Neuron (in vitro differentiated cells): ENCODE measurements around the gene BRME1.

Experiments
- H2AFZ ChIP-seq: one replicate; pipeline ENCODE4 v1.6.1; 2013; ENCODE audit warnings: low read depth, mild to moderate bottlenecking, inconsistent platforms, low read length, moderate library complexity
- H3K27me3 ChIP-seq: one replicate; pipeline ENCODE4 v1.6.1; 2013; ENCODE audit warnings: low read length; ENCODE audit not compliant: insufficient read depth
- H3K36me3 ChIP-seq: one replicate; pipeline ENCODE4 v1.6.1; 2013; ENCODE audit warnings: low read length; ENCODE audit not compliant: insufficient read depth
- H3K4me1 ChIP-seq: one replicate; pipeline ENCODE4 v1.6.1; 2013; ENCODE audit warnings: low read length; ENCODE audit not compliant: insufficient read depth
- H3K4me3 ChIP-seq: 2 replicates; pipeline ENCODE4 v1.5.1; 2013; ENCODE audit warnings: mild to moderate bottlenecking, low read length, moderate library complexity
- H3K9me3 ChIP-seq: one replicate; pipeline ENCODE4 v1.6.1; 2013; ENCODE audit warnings: low read length

BRME1 gene

DNA sequence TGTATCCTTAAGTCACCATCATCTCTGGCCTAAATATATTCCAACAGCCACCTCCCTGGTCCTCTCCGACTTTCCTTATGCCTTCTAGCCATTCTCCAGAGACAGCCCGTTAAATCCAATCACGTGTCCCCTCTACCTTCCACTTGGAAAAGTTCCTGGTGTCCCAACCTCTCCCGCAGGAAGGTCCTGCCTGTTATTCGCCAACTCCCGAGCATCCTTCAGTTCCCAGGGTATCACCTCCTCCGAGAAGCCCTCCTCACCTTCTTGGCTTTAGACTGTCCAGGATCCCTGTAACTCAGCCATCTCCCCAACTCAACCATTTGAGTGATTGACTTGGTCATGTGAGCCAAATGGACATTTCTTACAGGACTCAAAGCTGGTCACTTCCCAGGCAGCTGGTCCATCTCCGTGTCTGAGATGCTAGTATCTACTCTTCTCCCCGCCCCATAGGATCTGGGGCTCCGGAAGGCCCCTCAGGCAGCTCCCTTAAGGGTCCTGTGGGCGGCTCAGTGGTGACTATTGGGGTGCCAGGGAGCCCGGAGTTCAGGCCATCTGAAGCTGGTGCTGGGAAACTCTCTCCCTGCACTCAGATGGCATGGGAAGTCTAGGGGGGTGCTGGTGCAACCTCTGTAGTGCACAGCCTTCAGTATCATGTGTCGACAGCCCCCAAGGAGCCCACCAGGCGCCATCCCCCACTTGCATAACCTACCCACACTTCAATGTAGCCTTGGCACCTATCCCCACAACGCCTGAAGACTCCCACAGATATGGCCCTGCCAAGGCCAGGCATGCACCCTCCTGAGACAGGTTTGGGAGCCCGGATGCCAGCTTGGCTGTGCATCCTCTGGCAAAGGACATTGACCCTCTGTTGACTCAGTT is 56.9 kb downstream of the BRME1 start:
- Histone ChIP-seq H3K36me3 (no peaks in the 10 kb centered on the region), H3K9me3 (no peaks in the 10 kb centered on the region), H2AFZ (no peak overlapping the region), H3K4me3 (no peak overlapping the region), H3K27me3 (no peaks in the 10 kb centered on the region), H3K4me1 (peaks cover 32% of the 10 kb centered on the region)

DNA sequence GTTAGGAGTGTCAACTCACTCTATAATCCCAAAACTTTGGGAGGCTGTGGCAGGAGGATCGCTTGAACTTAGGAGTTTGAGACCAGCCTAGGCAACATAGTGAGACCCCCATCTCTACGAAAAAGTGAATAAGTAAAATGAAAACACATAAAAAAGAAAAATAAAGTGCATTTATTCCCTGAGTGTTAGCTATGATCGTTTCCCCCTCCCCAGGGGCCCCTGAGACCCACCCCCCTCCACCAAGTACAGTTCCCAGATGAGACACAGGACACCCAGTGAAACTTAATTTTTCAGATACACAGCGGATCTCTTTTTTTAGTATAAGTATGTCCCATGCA is 57.6 kb downstream of the BRME1 start:
- peaks cover 39% of the 10 kb centered on the region for H3K4me1 ChIP-seq
- H2AFZ ChIP-seq, result no peak overlapping the region
- no peak overlapping the region for H3K4me3 ChIP-seq
- H3K36me3 ChIP-seq, result no peaks in the 10 kb centered on the region
- H3K27me3 ChIP-seq, result no peaks in the 10 kb centered on the region
- H3K9me3 ChIP-seq, result no peaks in the 10 kb centered on the region

DNA sequence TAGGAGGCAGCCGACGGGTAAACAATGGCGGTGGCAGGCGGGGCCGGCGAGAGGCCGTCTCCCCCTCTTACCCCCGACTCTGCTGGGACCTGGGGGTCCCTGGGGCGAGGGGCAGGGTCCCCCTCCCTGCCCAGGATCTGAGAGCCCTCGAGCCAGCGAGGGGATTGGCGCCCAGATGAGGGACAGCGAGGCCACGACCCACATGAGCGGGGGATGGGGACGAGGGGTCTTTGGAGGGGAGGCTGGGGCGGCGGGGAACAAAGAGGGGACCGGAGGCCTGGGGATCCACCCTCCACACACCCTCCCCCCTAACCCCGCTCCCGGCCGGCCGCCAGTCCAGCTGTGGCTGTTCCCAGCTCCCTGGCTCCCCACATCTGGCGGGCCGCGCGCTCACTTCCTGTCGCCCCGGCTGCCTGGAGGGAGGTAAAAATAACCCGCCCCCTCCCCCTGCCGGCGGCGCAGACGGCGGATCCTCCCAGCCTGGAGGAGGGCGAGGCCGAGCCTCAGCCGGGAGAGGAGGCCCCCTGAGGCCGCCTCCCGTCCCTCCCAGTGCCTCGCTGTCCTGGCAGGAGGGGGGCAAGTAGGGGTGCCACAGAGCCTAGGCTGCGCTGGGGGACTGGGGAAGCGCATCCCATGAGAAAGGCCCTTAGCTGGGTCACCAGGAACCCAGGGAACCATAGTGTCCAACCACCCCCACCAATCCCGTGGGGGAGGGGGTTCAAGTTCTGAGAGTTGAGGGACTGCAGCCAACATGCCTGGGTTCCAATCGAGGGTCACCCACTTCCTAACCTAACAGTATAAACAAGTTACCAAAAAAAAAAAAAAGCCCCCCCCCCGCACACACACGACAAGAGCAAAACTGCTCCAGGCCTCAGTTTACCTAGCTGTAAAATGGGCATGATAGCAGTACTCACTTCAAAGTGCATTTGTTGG is 58.2 kb downstream of the BRME1 start:
- H3K4me1 ChIP-seq, result peaks cover 44% of the 10 kb centered on the region
- H3K9me3 ChIP-seq, result no peaks in the 10 kb centered on the region
- peak overlapping the region; percentile 70 for H2AFZ ChIP-seq
- H3K4me3 ChIP-seq, result peak overlapping the region; percentile 59
- H3K36me3 ChIP-seq, result no peaks in the 10 kb centered on the region
- H3K27me3 ChIP-seq, result no peaks in the 10 kb centered on the region

DNA sequence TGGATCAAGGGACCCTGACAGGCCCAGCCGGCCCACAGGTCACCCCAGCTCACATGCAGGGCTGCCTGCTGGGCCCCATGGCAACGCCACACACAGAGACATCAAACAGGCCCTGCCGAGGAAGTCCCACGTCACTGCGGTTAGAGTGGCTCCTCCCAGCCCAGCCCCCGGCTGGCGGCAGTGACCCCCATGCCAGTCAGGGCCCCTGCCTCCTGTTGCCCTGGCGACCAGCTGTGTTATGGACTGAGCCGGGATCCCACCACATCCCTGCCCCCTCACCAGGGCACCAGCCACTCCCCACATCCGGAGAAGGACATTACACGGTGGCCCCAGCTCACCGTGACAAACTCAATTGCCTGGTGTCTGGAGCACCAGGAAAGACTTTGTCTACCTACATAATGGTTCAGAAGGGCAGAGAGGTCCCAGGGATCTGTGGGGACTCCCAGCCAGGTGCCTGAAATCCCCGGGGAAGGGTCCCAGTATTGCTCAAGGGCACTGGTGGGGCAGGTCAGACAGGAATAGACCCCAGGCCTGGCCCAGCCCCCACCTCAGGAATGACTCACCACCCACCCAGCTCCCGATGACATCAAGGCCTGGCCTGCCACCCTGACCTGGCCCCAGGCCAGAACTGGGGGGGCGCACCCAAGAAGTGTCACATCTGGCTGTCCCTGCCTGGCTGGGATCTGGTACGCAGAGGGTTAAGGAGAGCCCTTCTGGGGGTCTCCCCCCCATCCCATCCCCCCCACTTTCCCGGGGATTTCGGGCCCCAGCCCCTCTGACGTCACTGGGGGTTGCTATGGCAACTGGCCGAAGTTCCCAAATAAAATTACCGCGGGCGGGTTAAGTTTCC is 59.1 kb downstream of the BRME1 start:
- Histone ChIP-seq H3K9me3 (no peaks in the 10 kb centered on the region), H3K4me3 (peak overlapping the region; percentile 59), H3K4me1 (peaks cover 46% of the 10 kb centered on the region), H3K27me3 (no peaks in the 10 kb centered on the region), H3K36me3 (no peaks in the 10 kb centered on the region), H2AFZ (peak overlapping the region; percentile 70)

DNA sequence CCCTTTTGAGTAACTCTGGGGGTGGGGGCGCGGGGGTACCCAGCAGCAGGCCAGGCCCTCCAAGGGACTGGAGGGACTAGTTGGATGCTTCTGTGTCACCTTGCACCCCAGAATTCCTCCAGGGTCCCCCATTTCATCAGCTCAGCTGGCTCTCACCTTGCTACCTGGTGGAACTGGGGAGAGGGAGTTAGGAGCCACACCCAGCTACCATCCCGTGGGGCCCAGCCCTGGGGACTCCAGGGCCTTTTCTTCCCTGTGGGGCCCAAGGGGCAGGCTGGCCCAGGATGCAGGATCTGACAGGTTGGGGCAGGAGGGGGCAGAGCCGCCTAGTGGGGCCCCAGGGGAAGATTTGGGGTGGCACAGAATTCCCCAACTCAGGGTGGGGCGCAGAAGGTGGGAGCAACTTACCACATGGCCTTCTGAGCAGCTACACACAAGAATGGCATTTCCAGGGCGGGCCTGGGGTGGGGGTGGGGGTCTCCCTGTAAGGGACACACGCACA is 61.7 kb downstream of the BRME1 start:
- Histone ChIP-seq H3K4me1 (peaks cover 40% of the 10 kb centered on the region), H3K27me3 (no peaks in the 10 kb centered on the region), H2AFZ (no peak overlapping the region), H3K4me3 (no peak overlapping the region), H3K9me3 (no peaks in the 10 kb centered on the region), H3K36me3 (no peaks in the 10 kb centered on the region)

DNA sequence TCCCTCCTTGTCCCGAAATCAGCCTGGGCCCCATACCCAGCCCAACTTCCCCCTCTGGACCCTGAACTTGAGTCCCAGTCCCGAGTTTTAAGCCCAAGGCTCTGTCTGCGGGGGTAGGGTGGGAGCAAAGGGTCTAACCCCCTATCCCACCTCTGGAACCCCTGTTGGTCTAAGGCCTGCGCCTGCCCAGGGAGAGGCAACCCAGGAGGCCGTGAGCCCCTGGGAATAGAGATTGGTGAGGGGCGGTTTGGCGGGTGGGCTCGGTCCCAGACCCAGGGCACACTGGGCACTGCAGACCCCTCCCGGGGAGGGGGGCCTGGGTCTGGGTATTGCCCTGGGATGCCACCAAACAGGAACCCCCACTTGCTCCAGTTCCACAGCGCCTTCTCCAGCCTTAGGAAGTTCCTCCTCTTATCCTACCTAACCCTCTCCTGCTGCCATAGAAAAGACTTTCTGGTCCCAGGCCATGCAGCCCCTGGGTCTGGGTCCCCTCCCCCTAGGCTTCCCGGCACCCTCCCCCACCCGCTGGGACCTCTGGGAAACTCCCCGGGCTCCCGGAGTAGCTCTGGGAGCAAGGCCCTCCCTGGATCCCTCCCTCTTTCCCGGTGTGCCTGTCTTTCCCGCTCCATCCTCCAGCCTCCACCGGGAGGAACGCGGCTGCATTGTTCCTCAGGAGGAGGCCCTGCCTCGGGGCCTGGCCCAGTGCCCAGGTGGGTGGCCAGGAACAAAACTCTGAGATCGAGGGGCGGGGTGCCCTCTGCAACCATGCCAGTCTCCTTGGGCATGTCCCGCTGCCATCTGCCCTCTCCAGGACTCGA is 62.6 kb downstream of the BRME1 start:
- Histone ChIP-seq H3K9me3 (no peaks in the 10 kb centered on the region), H3K4me1 (peaks cover 40% of the 10 kb centered on the region), H2AFZ (peak overlapping the region; percentile 56), H3K27me3 (no peaks in the 10 kb centered on the region), H3K36me3 (no peaks in the 10 kb centered on the region), H3K4me3 (peak overlapping the region; percentile 63)

DNA sequence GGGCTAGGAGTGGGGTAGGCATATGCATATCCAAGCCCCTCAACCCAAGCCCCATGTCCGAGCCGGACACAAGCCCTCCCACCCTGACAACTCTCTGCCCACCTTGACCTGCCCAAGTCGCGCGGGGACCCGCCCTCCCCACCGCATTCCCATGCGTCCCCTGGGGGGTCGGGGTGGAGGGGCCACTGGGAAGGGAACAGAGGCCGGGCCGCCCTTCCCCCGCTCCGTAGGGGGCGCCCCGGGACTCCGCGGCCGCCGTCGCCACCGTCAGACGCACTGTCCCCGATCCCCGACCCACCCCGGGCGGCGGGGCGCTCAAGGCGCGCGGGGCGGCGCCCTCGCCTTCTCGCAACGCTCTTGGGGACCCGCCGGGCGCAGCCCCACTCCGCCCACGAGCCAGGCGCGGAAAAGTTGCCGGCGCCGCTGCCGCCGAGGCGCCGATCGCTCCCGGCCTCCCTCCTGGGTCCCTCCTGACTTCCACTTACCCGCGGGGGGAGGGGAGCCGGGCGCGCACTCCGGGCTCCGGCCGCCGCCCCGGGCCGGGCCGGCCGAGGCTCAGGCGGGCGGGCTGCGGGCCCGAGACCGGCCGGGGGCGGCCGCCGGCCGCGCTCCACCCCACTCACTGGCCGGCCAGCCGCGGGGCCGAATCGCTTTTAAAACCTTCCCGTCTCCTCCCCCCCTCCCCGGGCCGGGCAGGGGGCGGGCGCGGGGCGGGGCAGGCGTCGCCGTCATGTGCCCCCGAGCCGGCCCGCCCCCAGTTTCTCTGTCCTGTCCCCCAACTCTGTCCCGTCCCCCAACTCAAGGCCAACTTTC is 63.4 kb downstream of the BRME1 start:
- Histone ChIP-seq H2AFZ (peak overlapping the region; percentile 65), H3K4me1 (peaks cover 37% of the 10 kb centered on the region), H3K36me3 (no peaks in the 10 kb centered on the region), H3K27me3 (no peaks in the 10 kb centered on the region), H3K9me3 (no peaks in the 10 kb centered on the region), H3K4me3 (peak overlapping the region; percentile 63)

DNA sequence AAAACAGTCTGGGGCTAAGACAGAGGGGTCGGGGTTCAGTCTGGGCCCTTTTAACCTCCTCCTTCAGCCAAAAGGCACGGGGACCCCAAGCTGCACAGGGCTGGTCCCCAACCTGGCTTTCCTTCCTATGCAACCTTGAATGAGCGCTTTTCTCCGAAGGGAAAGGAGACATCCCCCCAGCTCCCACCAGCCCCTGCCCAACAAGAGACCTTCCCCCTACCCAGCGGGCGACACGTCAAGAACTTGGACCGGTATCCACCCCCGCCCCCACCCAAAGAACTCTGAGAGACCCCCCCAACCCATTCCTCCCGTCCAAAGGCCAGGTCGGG is 64.0 kb downstream of the BRME1 start:
- Histone ChIP-seq H3K4me1 (peaks cover 33% of the 10 kb centered on the region), H2AFZ (peak overlapping the region; percentile 65), H3K27me3 (no peaks in the 10 kb centered on the region), H3K9me3 (no peaks in the 10 kb centered on the region), H3K4me3 (peak overlapping the region; percentile 63), H3K36me3 (no peaks in the 10 kb centered on the region)

DNA sequence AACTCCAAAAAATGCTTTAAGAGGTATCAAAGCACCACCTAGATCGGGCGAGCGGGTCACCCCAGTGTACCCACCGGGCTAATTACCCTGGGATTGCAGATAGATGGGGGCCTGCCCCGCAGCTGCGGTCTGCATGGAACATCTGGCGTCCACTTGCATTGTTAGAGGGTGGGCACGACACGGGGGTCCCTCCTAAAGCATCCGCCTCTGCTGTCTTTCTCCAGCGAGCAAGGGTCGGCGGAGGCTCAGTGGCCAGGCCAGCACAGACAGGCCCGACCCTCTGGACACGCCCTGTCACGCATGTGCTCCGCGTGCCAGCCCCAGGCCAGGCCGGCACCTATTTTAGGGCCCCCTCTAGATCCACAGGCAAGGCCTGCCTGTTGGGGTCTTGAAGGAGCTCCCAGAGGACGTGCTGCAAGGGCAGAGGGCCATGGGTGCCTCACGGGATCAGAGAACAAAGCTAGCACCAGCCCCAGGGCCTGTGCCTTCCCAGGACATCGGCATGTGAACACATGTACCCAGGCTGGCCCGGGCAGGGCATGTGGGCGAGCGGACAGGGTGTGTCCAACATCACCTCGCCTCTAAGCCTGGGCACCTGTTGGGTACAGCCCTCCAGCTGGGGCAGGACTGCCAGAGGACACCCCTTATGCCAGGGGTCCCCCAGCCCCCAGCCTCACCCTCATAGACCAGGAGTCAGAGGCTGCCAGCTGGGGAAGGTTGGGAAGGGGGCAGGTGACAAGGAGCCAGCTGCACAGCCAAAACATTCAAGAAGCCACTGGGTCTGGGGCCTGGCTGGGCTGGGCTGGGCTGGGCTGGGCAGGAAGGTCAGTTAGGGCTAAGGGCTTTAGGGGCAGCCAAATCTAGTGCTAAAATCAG is 64.6 kb downstream of the BRME1 start:
- Histone ChIP-seq H3K4me3 (peak overlapping the region; percentile 63), H3K4me1 (peaks cover 27% of the 10 kb centered on the region), H3K9me3 (no peaks in the 10 kb centered on the region), H2AFZ (no peak overlapping the region), H3K36me3 (no peaks in the 10 kb centered on the region), H3K27me3 (no peaks in the 10 kb centered on the region)

DNA sequence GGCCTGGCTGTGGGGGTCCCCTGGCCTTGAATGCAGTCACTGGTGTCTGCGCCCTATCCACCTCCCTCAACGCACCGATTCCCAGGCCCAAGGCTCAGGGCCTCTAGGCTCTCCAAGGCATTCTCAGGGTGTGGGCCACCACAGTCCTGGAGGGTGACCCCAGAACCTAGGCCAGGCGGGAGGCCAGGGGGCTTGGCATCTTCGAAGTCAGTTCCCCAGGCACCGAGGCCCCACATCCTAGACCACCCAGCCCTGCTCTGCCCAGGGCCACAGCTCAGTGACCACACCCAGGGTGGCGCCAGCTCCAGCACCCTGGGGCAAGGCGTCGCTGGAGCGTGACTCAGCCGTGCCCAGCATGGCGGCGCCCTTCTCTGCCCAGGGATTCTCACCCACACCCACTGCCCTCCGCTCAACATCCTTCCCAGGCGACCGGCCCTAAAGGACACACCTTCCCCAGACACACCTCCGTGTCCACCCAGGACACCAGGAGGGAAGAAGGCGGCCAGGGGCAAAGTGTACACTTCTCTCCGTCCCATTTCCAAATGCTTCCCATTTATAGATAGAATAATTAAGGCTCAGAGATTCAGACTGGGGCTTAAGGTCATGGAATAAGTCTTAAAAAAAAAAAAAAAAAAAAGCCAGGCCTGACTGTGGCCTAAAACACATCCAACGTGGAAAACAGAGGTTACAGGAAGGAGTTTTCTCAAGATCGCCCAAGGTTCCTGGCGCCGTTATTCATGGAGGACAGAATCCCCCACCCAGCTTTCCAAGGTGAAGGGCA is 65.4 kb downstream of the BRME1 start:
- Histone ChIP-seq H3K36me3 (no peaks in the 10 kb centered on the region), H3K4me1 (peaks cover 23% of the 10 kb centered on the region), H3K4me3 (no peak overlapping the region), H2AFZ (no peak overlapping the region), H3K9me3 (no peaks in the 10 kb centered on the region), H3K27me3 (no peaks in the 10 kb centered on the region)
